ENCODE results near the gene INCENP.
"Not testable (repeated sequence)": the region's sequence is repeated elsewhere in the genome, so short reads cannot be mapped to it uniquely, and the experiment has no call there.

Gene INCENP

DNA sequence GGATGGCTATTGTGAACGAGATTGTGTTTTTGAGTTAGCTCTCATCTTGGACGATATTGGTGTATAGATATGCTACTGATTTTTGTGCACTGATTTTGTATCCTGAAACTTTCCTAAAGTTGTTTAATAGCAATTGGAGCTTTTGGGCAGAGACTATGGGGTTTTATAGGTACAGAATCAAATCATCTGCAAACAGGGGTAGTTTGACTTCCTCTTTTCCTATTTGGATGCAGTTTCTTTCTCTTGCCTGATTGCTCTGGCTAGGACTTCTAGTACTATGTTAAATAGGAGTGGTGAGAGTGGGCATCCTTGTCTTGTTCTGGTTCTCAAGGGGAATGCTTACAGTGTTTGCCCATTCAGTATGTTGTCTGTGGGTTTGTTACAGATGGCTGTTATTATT lies 57.3 kb downstream of the INCENP start:
- no peak for DNase-seq

DNA sequence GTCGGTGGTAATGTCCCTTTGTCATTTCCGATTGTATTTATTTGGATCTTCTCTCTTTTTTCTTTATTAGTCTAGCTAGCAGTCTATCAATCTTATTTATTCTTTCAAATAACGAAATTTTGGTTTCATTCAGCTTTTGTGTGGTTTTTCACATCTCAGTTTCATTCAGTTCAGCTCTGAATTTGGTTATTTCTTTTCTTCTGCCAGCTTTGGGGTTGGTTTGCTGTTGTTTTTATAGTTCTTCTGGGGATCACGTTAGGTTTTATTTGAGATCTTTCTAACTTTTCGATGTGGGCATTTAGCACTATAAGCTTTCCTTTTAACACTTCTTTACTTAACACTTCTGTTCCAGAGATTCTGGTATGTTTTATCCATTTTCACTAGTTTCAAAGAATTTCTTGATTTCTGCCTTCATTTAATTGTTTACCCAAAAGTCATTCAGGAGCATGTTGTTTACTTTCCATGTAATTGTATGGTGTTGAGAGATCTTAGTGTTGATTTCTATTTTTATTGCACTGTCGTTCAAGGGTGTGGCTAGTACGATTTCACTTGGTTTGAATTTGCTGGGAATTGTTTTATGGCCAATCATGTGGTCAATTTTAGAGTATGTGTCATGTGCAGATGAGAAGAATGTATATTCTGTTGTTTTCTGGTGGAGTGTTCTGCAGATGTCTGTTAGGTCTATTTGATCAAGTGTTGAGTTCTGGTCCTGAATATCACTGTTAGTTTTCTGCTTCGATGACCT lies 58.5 kb downstream of the INCENP start:
- DNase-seq: no peak

DNA sequence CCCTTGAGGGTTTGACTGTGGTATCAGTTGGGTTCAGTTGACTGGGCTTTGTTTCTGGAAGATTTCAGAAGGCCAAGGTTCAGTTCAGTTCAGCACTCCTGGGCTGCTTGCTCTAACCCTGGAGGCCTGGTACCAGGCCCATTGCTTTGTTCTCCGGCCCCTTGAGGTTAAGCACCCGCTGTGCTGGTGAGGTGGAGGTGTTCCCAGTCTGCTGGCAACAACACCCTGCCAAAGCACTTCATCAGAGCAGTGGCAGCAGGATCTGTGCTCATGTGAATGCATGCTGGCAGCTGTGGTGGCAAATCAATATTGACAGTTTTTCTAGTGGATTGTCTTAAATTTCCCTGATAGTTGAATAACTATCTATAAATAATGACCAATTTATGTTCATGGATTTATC lies 62.4 kb downstream of the INCENP start:
- peak; percentile 77 for DNase-seq

DNA sequence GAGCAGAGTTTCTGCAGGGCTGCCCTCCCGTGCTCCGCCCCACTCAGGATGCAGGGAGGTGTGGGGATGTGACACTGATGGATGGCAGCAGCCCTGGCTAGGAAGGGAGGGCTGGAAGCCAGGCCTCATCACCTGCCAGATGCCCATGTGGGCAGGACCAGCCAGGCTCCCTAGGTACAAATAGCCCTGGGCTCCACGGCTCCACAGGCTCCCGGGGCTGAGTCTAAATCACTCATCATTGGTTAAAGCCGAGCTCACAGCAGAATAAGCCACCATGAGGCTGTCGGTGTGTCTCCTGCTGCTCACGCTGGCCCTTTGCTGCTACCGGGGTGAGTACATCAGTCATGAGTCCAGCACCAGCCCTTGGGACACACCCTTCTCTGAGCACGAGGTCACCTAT lies 66.2 kb downstream of the INCENP start, which contains the start of gene SCGB1D1:
Gene SCGB1D1, plus strand, starts transcription at position 206 of the 400 bp plus-strand sequence. Its CDS starts 69 bp downstream, at position 275.
- DNase-seq: no peak

DNA sequence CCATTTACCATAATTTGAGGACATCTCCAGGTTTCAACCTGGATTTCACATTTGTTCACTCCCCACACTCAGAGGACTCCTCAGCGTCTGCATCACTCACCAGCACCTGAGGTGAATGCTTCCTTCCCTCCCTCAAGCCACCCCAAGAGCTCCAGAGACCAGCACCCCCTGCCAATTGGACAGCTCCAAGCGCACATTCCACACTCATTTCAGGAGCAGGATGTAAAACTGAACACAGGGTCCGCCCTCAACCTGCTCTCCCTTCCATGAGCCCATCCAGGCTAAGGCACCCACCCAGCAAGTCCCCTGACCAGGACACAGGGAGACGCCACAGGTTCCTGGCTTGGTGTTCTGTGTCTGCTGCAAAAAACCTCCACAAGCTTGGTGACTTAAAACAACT lies 70.1 kb downstream of the INCENP start:
- no peak for DNase-seq

DNA sequence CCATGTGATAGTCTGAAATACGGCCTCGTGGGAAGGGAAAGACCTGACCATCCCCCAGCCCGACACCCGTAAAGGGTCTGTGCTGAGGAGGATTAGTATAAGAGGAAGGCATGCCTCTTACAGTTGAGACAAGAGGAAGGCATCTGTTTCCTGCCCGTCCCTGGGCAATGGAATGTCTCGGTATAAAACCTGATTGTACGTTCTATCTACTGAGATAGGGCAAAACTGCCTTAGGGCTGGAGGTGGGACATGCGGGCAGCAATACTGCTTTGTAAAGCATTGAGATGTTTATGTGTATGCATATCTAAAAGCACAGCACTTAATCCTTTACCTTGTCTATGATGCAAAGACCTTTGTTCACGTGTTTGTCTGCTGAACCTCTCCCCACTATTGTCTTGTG lies 71.2 kb downstream of the INCENP start:
- DNase-seq: not testable (repeated sequence)

DNA sequence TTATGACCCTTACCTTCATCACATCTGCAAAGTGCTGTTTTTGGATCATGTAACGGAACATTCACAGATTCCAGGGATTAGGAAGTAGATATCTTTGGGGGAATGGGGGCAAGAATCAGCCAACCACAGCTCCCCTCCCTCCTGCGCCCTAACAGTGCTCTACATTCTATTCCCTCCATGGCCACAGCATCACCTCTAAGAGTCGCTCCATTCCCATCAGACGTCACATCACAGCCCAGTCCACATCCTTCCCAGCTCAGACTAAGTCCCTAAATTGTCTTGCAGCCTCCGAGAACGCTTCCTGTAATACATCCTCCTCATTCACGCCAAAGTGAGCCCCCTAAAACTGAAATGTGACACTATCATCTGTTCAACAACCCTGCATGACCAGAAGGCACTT lies 72.1 kb downstream of the INCENP start:
- DNase-seq: peak; percentile 20

DNA sequence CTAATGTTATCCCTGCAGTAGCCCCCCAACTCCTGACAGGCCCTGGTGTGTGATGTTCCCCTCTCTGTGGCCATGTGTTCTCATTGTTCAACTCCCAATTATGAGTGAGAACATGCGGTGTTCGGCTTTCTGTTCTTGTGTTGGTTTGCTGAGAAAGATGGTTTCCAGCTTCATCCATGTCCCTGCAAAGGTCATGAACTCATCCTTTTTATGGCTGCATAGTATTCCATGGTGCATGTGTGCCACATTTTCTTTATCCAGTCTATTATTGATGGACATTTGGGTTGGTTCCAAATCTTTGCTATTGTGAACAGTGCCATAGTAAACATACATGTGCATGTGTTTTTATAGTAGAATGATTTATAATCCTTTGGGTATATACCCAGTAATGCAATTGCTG lies 73.6 kb downstream of the INCENP start:
- not testable (repeated sequence) for DNase-seq

DNA sequence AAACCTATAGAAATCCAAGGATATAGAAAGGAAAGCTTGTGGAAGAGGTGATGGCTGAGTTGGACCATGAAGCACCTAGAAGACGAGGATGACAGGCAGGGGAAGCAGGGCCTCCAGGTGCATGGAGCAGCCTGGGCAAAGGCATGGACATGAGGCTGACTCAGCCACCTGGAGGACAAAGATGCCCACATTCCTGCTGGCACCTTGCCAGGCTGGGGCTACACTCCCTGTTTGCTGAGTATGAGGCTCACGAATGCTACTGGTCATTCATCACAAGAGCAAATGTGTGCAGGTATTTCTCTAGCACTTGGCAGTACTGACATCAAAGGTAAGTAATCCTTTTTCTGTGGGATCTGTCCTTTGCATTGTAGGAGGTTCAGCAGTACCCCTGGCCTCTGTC lies 77.6 kb downstream of the INCENP start:
- no peak for DNase-seq

Measured in DMS79 treated with DMSO at 0.1 percent for 48 hours (cell line).